GM12874 (cell line): ENCODE measurements around the gene MAGI2.

Experiments used
- CTCF ChIP-seq: IDR thresholded peaks from 2 replicates; pipeline ENCODE4 v1.5.1; 2011; ENCODE audit warnings: low read depth, mild to moderate bottlenecking, control low read depth, low read length, moderate library complexity; ENCODE audit not compliant: insufficient read depth

The MAGI2 gene

GRCh38 chr7:79060498-79060897 is 393.0 kb downstream of the MAGI2 start:
- TF ChIP-seq CTCF = no peak

GRCh38 chr7:79055722-79056415 is 397.6 kb downstream of the MAGI2 start:
- no peak for TF ChIP-seq CTCF

- TF ChIP-seq CTCF = no peak
Observed at GRCh38 chr7:79051915-79052314, 401.6 kb downstream of the MAGI2 start.

- no peak for TF ChIP-seq CTCF
Observed at GRCh38 chr7:79050603-79051002, 402.9 kb downstream of the MAGI2 start.

- no peak for TF ChIP-seq CTCF
Observed at GRCh38 chr7:79046061-79046460, 407.4 kb downstream of the MAGI2 start.

- TF ChIP-seq CTCF = no peak
Observed at GRCh38 chr7:79037001-79037400, 416.5 kb downstream of the MAGI2 start.

GRCh38 chr7:79036356-79036755 is 417.1 kb downstream of the MAGI2 start:
- no peak for TF ChIP-seq CTCF

- TF ChIP-seq CTCF = no peak
Observed at GRCh38 chr7:79035858-79036257, 417.6 kb downstream of the MAGI2 start.
